Gastrocnemius medialis (tissue), 4 donors: Measurements from ENCODE around the gene EEF1G. TPM values are rescaled to one million over a fixed set of nuclear protein-coding genes. Genes with fewer than 3 reads are reported as not detected.

Experiments used
- ATAC-seq, 2 donors: fragments of 150-250 bp; one replicate each; pipeline ENCODE4 v1.9.1; 2016
- DNase-seq, 2 donors: peaks; one replicate each; pipeline ENCODE4 v3.0.0-alpha.2; 2019
- H3K27ac ChIP-seq, 4 donors: fragments of 200-600 bp; sonication (generic); 1 replicate in 1 of 4; 2 replicates in 3 of 4; pipeline ENCODE4 v1.5.1; 2016 to 2018; ENCODE audit warnings: mild to moderate bottlenecking in 2 of 4, moderate library complexity in 1 of 4
- H3K27me3 ChIP-seq, 3 donors: fragments of 200-600 bp; sonication (generic) in 2 of 3; 1 replicate in 1 of 3; 2 replicates in 2 of 3; pipeline versions ENCODE4 v1.5.1 to v1.6.0; 2016 to 2019; ENCODE audit warnings: mild to moderate bottlenecking in 1 of 3, moderate library complexity in 1 of 3
- H3K36me3 ChIP-seq, 2 donors: fragments of 200-600 bp; sonication (generic) in 1 of 2; one replicate each; pipeline ENCODE4 v1.5.1; 2017 to 2018
- H3K4me1 ChIP-seq, 2 donors: fragments of 200-600 bp; sonication (generic) in 1 of 2; one replicate each; pipeline ENCODE4 v1.5.1; 2016 to 2017; ENCODE audit warnings: mild to moderate bottlenecking in 2 of 2
- H3K4me3 ChIP-seq, 4 donors: fragments of 200-600 bp; sonication (generic) in 3 of 4; 1 replicate in 1 of 4; 2 replicates in 3 of 4; pipeline ENCODE4 v1.5.1; 2016 to 2019; ENCODE audit warnings: mild to moderate bottlenecking in 2 of 4
- H3K9me3 ChIP-seq, 3 donors: fragments of 200-600 bp; sonication (generic) in 2 of 3; 1 replicate in 1 of 3; 2 replicates in 2 of 3; pipeline ENCODE4 v1.5.1; 2016 to 2019
- POLR2A ChIP-seq, 2 donors: fragments of 450-650 bp; IDR thresholded peaks; one replicate each; pipeline ENCODE4 v1.6.1; 2017; ENCODE audit warnings: antibody characterized with exemption in 2 of 2, mild to moderate bottlenecking in 2 of 2, moderate library complexity in 2 of 2
- in situ Hi-C, 4 donors: fragments of 200-750 bp; cut with MboI; loops; one replicate each; pipeline versions ENCODE4 v1.15.0 to v1.8.0; 2017; ENCODE audit warnings: low sequenced_read_pairs in 4 of 4
- intact Hi-C: fragments of 100-400 bp; cut with DNase I; formaldehyde crosslinking; loops from one replicate; pipeline ENCODE4 v1.15.1; 2023; ENCODE audit warnings: low total_unique reads
- total RNA-seq, 4 donors: library from RNA; depleted of rRNA; stranded (reverse); fragments of >200 nt; gene quantifications; one replicate each; pipeline versions ENCODE4 v1.1.0 to v1.2.3, GENCODE V29; 2016
- TF ChIP-seq, protein P1 (sequence below), 5 experiments: fragments of 450-650 bp in 3 of 5; fragments of 200-600 bp in 2 of 5; sonication (generic) in 2 of 5; IDR thresholded peaks in 4 of 5; conservative IDR thresholded peaks in 1 of 5; 1 replicate in 4 of 5; 2 replicates in 1 of 5; pipeline ENCODE4 v1.5.1; 2016 to 2019; ENCODE audit warnings: antibody characterized with exemption in 5 of 5, mild to moderate bottlenecking in 3 of 5, moderate library complexity in 3 of 5

The EEF1G gene
- total RNA-seq, 4 donors from 2014 or later = 1,797 to 2,946 (median 1,897) TPM

DNA sequence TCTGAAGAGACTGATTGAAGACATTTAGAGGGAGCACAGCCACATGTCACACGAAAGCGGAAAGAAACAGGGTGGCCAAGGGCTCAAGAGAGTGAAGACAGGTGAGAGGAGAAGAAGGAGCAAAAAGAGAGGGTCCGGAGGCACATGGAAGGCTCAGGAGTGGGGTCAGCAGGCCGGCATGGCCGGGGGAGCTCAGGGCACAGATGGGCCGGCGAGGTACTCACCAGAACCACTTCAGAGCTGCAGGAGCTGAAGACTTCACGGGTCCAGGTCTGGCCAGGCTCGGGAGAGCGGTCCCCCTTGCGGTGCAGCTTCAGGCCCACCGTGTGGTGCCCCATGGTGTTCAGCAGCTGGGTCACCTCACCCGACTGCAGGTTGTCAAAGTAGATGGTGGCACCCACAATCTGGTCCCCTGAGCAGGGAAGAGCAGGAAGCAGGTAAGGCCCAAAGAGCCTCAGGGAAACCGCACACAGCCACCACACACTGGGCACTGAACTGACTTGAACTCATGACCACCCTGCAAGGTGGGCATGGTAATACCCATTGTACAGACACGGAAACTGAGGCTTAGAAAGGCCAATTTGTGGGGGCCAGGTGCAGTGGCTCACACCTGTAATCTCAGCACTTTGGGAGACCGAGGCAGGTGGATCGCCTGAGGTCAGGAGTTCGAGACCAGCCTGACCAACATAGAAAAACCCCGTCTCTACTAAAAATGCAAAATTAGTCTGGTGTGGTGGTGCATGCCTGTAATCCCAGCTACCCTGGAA lies 38.7 kb downstream of the EEF1G start:
- peaks cover 0 to 63% of the 10 kb centered on the region in 2 donors for H3K36me3 ChIP-seq
- intact Hi-C loops = no loop called here

DNA sequence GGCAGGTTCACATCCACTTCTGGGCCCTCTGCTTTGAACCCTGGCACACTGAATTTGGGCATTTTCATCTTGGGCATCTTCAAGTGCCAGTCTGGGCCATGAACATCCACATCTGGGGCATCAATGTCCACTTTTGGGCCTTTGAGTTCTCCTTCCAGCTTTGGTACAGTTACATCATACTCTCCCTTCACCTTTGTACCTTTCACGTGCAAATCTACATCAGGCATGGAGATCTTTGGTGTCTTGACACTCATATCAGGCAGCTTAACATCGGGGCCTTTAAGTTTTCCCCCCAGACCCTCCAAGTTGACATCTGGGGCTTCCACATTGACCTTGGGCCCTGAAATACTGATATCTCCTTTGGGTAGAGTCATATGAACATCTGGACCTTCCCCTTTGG lies 41.6 kb downstream of the EEF1G start:
- intact Hi-C loops (no loop called here), in situ Hi-C loops (loop anchor here in 2 of 4 donors (10.0 to 25.0 kb wide), 2 partner anchors 107 to 120 kb away; partner anchors contain the start of gene SCGB1A1 (in 1 of the 2))
- Histone ChIP-seq H3K36me3 (peaks cover 0 to 92% of the 10 kb centered on the region in 2 donors), H3K9me3 (no peaks in the 10 kb centered on the region), H3K4me1 (peaks cover 1 to 10% of the 10 kb centered on the region in 2 donors), H3K27me3 (no peaks in the 10 kb centered on the region), H3K4me3 (no peak overlapping the region), H3K27ac (no peak overlapping the region)
- ATAC-seq = no peak
- DNase-seq = no peak
- TF ChIP-seq POLR2A (IDR thresholded peaks at IDR 0.05) = no peak
- TF ChIP-seq, protein P1, sequence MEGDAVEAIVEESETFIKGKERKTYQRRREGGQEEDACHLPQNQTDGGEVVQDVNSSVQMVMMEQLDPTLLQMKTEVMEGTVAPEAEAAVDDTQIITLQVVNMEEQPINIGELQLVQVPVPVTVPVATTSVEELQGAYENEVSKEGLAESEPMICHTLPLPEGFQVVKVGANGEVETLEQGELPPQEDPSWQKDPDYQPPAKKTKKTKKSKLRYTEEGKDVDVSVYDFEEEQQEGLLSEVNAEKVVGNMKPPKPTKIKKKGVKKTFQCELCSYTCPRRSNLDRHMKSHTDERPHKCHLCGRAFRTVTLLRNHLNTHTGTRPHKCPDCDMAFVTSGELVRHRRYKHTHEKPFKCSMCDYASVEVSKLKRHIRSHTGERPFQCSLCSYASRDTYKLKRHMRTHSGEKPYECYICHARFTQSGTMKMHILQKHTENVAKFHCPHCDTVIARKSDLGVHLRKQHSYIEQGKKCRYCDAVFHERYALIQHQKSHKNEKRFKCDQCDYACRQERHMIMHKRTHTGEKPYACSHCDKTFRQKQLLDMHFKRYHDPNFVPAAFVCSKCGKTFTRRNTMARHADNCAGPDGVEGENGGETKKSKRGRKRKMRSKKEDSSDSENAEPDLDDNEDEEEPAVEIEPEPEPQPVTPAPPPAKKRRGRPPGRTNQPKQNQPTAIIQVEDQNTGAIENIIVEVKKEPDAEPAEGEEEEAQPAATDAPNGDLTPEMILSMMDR (IDR thresholded peaks at IDR 0.05 in 4 of 5, conservative IDR thresholded peaks at IDR 0.05 in 1 of 5) = no peak

More for the DNA sequence above, 38.7 kb downstream of the EEF1G start:
- Histone ChIP-seq H3K27ac (peak overlapping the region in 2 of 4 donors; percentile 20 to 38), H3K9me3 (no peaks in the 10 kb centered on the region), H3K4me3 (no peak overlapping the region), H3K4me1 (peaks cover 27 to 38% of the 10 kb centered on the region in 2 donors), H3K27me3 (no peaks in the 10 kb centered on the region)
- TF ChIP-seq, protein P1 (IDR thresholded peaks at IDR 0.05 in 4 of 5, conservative IDR thresholded peaks at IDR 0.05 in 1 of 5) = no peak
- TF ChIP-seq POLR2A (IDR thresholded peaks at IDR 0.05) = no peak
- ATAC-seq (no peak), DNase-seq (no peak)
- in situ Hi-C loops = loop anchor here in 3 of 4 donors (5.0 to 25.0 kb wide), 3 partner anchors 38 to 123 kb away; partner anchors contain the start of gene SCGB1A1 (in 1 of the 3)

DNA sequence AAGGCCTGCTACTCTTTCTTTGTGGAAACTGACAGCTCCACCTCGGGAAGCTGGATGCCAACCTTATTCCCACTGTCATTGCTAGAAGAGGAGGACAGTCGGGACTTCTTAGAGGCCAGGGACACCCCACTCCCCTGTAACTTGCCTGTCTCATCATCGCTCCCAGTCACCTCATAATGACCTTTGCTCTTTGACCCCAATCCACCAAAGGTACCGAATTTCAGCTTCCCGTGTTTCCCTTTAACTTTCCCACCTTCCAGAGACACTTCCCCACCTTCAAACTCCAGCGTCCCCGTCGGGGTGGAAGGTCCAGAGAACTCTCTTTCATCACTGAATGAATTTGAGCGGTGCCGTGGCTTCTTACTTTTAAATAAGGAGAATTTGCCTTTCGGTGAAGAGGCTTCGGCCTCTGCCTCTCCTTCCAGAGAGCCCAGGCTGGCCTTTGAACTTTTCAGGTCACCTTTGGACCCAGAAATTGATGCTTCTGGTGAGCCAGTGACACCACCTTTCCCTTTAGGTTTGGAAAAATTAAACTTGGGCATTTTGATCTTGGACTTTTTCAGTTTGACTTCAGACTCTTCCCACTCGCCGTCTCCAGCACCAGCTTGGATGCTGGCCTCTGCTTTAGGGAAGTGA lies 56.8 kb downstream of the EEF1G start:
- Histone ChIP-seq H3K27ac (peak overlapping the region in 2 of 4 donors; percentile 22 to 33), H3K36me3 (peaks cover 0 to 69% of the 10 kb centered on the region in 2 donors), H3K27me3 (no peaks in the 10 kb centered on the region), H3K4me1 (peaks cover 9 to 22% of the 10 kb centered on the region in 2 donors), H3K9me3 (no peaks in the 10 kb centered on the region), H3K4me3 (no peak overlapping the region)
- DNase-seq (no peak), ATAC-seq (no peak)
- in situ Hi-C loops = no loop called here
- intact Hi-C loops = no loop called here
- TF ChIP-seq, protein P1 (IDR thresholded peaks at IDR 0.05 in 4 of 5, conservative IDR thresholded peaks at IDR 0.05 in 1 of 5) = no peak

DNA sequence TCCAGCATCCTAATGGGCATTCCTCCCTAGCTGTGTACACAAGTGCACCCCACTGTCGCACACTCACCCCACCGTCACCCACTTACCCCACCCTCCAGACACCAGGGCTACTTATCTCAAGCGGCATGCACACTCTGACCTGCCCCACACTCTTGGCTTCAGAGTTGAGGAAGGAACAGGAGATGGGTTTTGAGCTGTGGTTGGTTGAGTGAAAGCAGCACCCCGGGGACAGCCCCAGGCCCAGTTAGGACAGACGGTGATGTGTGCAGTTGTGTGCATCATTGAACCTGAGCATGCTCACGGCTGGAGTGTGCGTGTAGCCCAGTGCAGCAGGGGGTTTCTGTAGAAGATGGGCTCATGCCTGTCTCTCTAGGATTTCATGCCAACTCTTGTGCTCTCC lies 59.5 kb downstream of the EEF1G start:
- ATAC-seq (no peak), DNase-seq (no peak)
- H3K4me3 ChIP-seq = no peak overlapping the region
- intact Hi-C loops = no loop called here
- no peaks in the 10 kb centered on the region for H3K9me3 ChIP-seq
- peaks cover 0 to 42% of the 10 kb centered on the region in 2 donors for H3K36me3 ChIP-seq
- no peak overlapping the region for H3K27ac ChIP-seq
- H3K4me1 ChIP-seq = peaks cover 13 to 28% of the 10 kb centered on the region in 2 donors
- TF ChIP-seq POLR2A (IDR thresholded peaks at IDR 0.05) = no peak
- TF ChIP-seq, protein P1 (IDR thresholded peaks at IDR 0.05 in 4 of 5, conservative IDR thresholded peaks at IDR 0.05 in 1 of 5) = no peak
- in situ Hi-C loops = no loop called here
- no peaks in the 10 kb centered on the region for H3K27me3 ChIP-seq
